Vagina (tissue), 2 donors: ENCODE results near the gene TASOR2.

Experiments
- CTCF ChIP-seq, 3 experiments: fragments of 450-650 bp in 2 of 3; fragments of 200-600 bp in 1 of 3; sonication (generic) in 1 of 3; IDR thresholded peaks; one replicate each; pipeline ENCODE4 v1.5.1; 2017 to 2019; ENCODE audit warnings: antibody characterized with exemption in 3 of 3, mild to moderate bottlenecking in 2 of 3, moderate library complexity in 2 of 3
- POLR2A ChIP-seq, 2 donors: fragments of 450-650 bp; IDR thresholded peaks; one replicate each; pipeline ENCODE4 v1.6.1; 2017; ENCODE audit warnings: antibody characterized with exemption in 2 of 2, mild to moderate bottlenecking in 2 of 2, moderate library complexity in 2 of 2

- TF ChIP-seq CTCF (IDR thresholded peaks at IDR 0.05) (no peak), POLR2A (IDR thresholded peaks at IDR 0.05) (no peak)
Observed at GRCh38 chr10:5685764-5686240, 1.2 kb downstream of the TASOR2 start.
